ENCODE data around the gene MYH11.
"Not testable (repeated sequence)": the region's sequence is repeated elsewhere in the genome, so short reads cannot be mapped to it uniquely, and the experiment has no call there.

MYH11 gene

GRCh38 chr16:15671530-15672117 is 185.2 kb downstream of the MYH11 start:
- FAIRE-seq (no peak), DNase-seq (ENCODE audit: insufficient read length, low spot score) (no peak)
- no peak for TF ChIP-seq TAF1 (IDR thresholded peaks at IDR 0.05; ENCODE audit: low read depth, low read length)
- TF ChIP-seq POLR2AphosphoS5 (IDR thresholded peaks at IDR 0.05; ENCODE audit: low read depth, low read length) = no peak
- no peak for TF ChIP-seq POLR2A (IDR thresholded peaks at IDR 0.05; ENCODE audit: low read depth, low read length)
- no peak for TF ChIP-seq SPI1 (IDR thresholded peaks at IDR 0.05; ENCODE audit: low read depth, low read length)
- no peak for TF ChIP-seq POU2F2 (IDR thresholded peaks at IDR 0.05; ENCODE audit: low read depth, low read length)
- no peak for TF ChIP-seq PAX5 (IDR thresholded peaks at IDR 0.05; ENCODE audit: insufficient read depth, low read length, severe bottlenecking)

- DNase-seq (ENCODE audit: insufficient read length, low spot score) = no peak
- no peak for FAIRE-seq
- TF ChIP-seq PAX5 (IDR thresholded peaks at IDR 0.05; ENCODE audit: insufficient read depth, low read length, severe bottlenecking) (no peak), POU2F2 (IDR thresholded peaks at IDR 0.05; ENCODE audit: low read depth, low read length) (no peak), POLR2AphosphoS5 (IDR thresholded peaks at IDR 0.05; ENCODE audit: low read depth, low read length) (no peak), POLR2A (IDR thresholded peaks at IDR 0.05; ENCODE audit: low read depth, low read length) (no peak), TAF1 (IDR thresholded peaks at IDR 0.05; ENCODE audit: low read depth, low read length) (no peak), SPI1 (IDR thresholded peaks at IDR 0.05; ENCODE audit: low read depth, low read length) (no peak)
These were observed 189.6 kb downstream of the MYH11 start for GRCh38 chr16:15667091-15667742.

GRCh38 chr16:15665107-15665506 is 191.7 kb downstream of the MYH11 start:
- TF ChIP-seq POLR2A (IDR thresholded peaks at IDR 0.05; ENCODE audit: low read depth, low read length) = no peak
- no peak for TF ChIP-seq SPI1 (IDR thresholded peaks at IDR 0.05; ENCODE audit: low read depth, low read length)
- no peak for TF ChIP-seq POLR2AphosphoS5 (IDR thresholded peaks at IDR 0.05; ENCODE audit: low read depth, low read length)
- TF ChIP-seq PAX5 (IDR thresholded peaks at IDR 0.05; ENCODE audit: insufficient read depth, low read length, severe bottlenecking) = no peak
- no peak for TF ChIP-seq POU2F2 (IDR thresholded peaks at IDR 0.05; ENCODE audit: low read depth, low read length)
- no peak for TF ChIP-seq TAF1 (IDR thresholded peaks at IDR 0.05; ENCODE audit: low read depth, low read length)
- DNase-seq (ENCODE audit: insufficient read length, low spot score) = no peak
- no peak for FAIRE-seq

- FAIRE-seq = no peak
- DNase-seq (ENCODE audit: insufficient read length, low spot score) = no peak
- TF ChIP-seq TAF1 (IDR thresholded peaks at IDR 0.05; ENCODE audit: low read depth, low read length) = no peak
- no peak for TF ChIP-seq SPI1 (IDR thresholded peaks at IDR 0.05; ENCODE audit: low read depth, low read length)
- TF ChIP-seq POLR2AphosphoS5 (IDR thresholded peaks at IDR 0.05; ENCODE audit: low read depth, low read length) = no peak
- no peak for TF ChIP-seq POU2F2 (IDR thresholded peaks at IDR 0.05; ENCODE audit: low read depth, low read length)
- TF ChIP-seq PAX5 (IDR thresholded peaks at IDR 0.05; ENCODE audit: insufficient read depth, low read length, severe bottlenecking) = no peak
- TF ChIP-seq POLR2A (IDR thresholded peaks at IDR 0.05; ENCODE audit: low read depth, low read length) = no peak
These were observed 196.6 kb downstream of the MYH11 start for GRCh38 chr16:15660203-15660601.

- DNase-seq (ENCODE audit: insufficient read length, low spot score) = no peak
- TF ChIP-seq PAX5 (IDR thresholded peaks at IDR 0.05; ENCODE audit: insufficient read depth, low read length, severe bottlenecking) = no peak
- no peak for TF ChIP-seq SPI1 (IDR thresholded peaks at IDR 0.05; ENCODE audit: low read depth, low read length)
- TF ChIP-seq POU2F2 (IDR thresholded peaks at IDR 0.05; ENCODE audit: low read depth, low read length) = no peak
- no peak for TF ChIP-seq TAF1 (IDR thresholded peaks at IDR 0.05; ENCODE audit: low read depth, low read length)
- no peak for TF ChIP-seq POLR2AphosphoS5 (IDR thresholded peaks at IDR 0.05; ENCODE audit: low read depth, low read length)
- TF ChIP-seq POLR2A (IDR thresholded peaks at IDR 0.05; ENCODE audit: low read depth, low read length) = no peak
- FAIRE-seq = no peak
These were observed 198.3 kb downstream of the MYH11 start for GRCh38 chr16:15658556-15658955.

GRCh38 chr16:15658149-15658548 is 198.7 kb downstream of the MYH11 start:
- TF ChIP-seq POLR2AphosphoS5 (IDR thresholded peaks at IDR 0.05; ENCODE audit: low read depth, low read length) (no peak), TAF1 (IDR thresholded peaks at IDR 0.05; ENCODE audit: low read depth, low read length) (no peak), SPI1 (IDR thresholded peaks at IDR 0.05; ENCODE audit: low read depth, low read length) (no peak), POLR2A (IDR thresholded peaks at IDR 0.05; ENCODE audit: low read depth, low read length) (no peak), PAX5 (IDR thresholded peaks at IDR 0.05; ENCODE audit: insufficient read depth, low read length, severe bottlenecking) (no peak), POU2F2 (IDR thresholded peaks at IDR 0.05; ENCODE audit: low read depth, low read length) (no peak)
- DNase-seq (ENCODE audit: insufficient read length, low spot score) (no peak), FAIRE-seq (no peak)

GRCh38 chr16:15655561-15655960 is 201.3 kb downstream of the MYH11 start:
- not testable (repeated sequence) for DNase-seq (ENCODE audit: insufficient read length, low spot score); FAIRE-seq

GRCh38 chr16:15654591-15654990 is 202.2 kb downstream of the MYH11 start:
- TF ChIP-seq TAF1 (IDR thresholded peaks at IDR 0.05; ENCODE audit: low read depth, low read length) (no peak), POU2F2 (IDR thresholded peaks at IDR 0.05; ENCODE audit: low read depth, low read length) (no peak), PAX5 (IDR thresholded peaks at IDR 0.05; ENCODE audit: insufficient read depth, low read length, severe bottlenecking) (no peak), POLR2AphosphoS5 (IDR thresholded peaks at IDR 0.05; ENCODE audit: low read depth, low read length) (no peak), POLR2A (IDR thresholded peaks at IDR 0.05; ENCODE audit: low read depth, low read length) (no peak), SPI1 (IDR thresholded peaks at IDR 0.05; ENCODE audit: low read depth, low read length) (no peak)
- FAIRE-seq (no peak), DNase-seq (ENCODE audit: insufficient read length, low spot score) (no peak)

GRCh38 chr16:15653227-15653626 is 203.6 kb downstream of the MYH11 start:
- no peak for FAIRE-seq
- no peak for TF ChIP-seq POU2F2 (IDR thresholded peaks at IDR 0.05; ENCODE audit: low read depth, low read length)
- no peak for TF ChIP-seq SPI1 (IDR thresholded peaks at IDR 0.05; ENCODE audit: low read depth, low read length)
- TF ChIP-seq TAF1 (IDR thresholded peaks at IDR 0.05; ENCODE audit: low read depth, low read length) = no peak
- TF ChIP-seq PAX5 (IDR thresholded peaks at IDR 0.05; ENCODE audit: insufficient read depth, low read length, severe bottlenecking) = no peak
- TF ChIP-seq POLR2A (IDR thresholded peaks at IDR 0.05; ENCODE audit: low read depth, low read length) = no peak
- no peak for TF ChIP-seq POLR2AphosphoS5 (IDR thresholded peaks at IDR 0.05; ENCODE audit: low read depth, low read length)
- DNase-seq (ENCODE audit: insufficient read length, low spot score) = no peak

Measured in GM12891 (cell line).